GM23338 (cell line): Measurements from ENCODE around the gene NHS. TPM values are rescaled to one million over a fixed set of nuclear protein-coding genes. Genes with fewer than 3 reads are reported as not detected.

Experiments
- ATAC-seq: fragments of 200-7000 bp; cut with Tn5 transposase; 3 replicates; pipeline ENCODE4 v1.9.1; 2020
- DNase-seq: peaks from one replicate; pipeline ENCODE4 v3.0.0-alpha.2; 2015; ENCODE audit warnings: low spot score
- H2AFZ ChIP-seq: fragments of 200-600 bp; sonication (generic); 2 replicates; pipeline ENCODE4 v1.8.0; 2016; ENCODE audit warnings: antibody characterized with exemption, mild to moderate bottlenecking, moderate library complexity
- H3F3A ChIP-seq: fragments of 200-600 bp; sonication (generic); replicated peaks from 2 replicates; pipeline ENCODE4 v1.8.0; 2017; ENCODE audit warnings: antibody characterized with exemption, mixed run types, low read depth
- H3K27ac ChIP-seq: fragments of 200-600 bp; sonication (generic); 2 replicates; pipeline ENCODE4 v1.6.1; 2016; ENCODE audit warnings: low read depth
- H3K27me3 ChIP-seq: fragments of 200-600 bp; sonication (generic); 2 replicates; pipeline ENCODE4 v1.8.0; 2016; ENCODE audit warnings: mild to moderate bottlenecking, mixed run types, moderate library complexity; ENCODE audit not compliant: insufficient read depth
- H3K36me3 ChIP-seq: fragments of 200-600 bp; sonication (generic); 2 replicates; pipeline ENCODE4 v1.8.0; 2016; ENCODE audit warnings: mild to moderate bottlenecking; ENCODE audit not compliant: insufficient read depth
- H3K4me1 ChIP-seq: fragments of 200-600 bp; sonication (generic); 2 replicates; pipeline ENCODE4 v1.8.0; 2016; ENCODE audit warnings: mild to moderate bottlenecking, moderate library complexity; ENCODE audit not compliant: insufficient read depth
- H3K4me2 ChIP-seq: fragments of 200-600 bp; sonication (generic); 2 replicates; pipeline ENCODE4 v1.7.1; 2017; ENCODE audit warnings: mixed run types
- H3K4me3 ChIP-seq: fragments of 200-600 bp; sonication (generic); 2 replicates; pipeline ENCODE4 v1.6.1; 2016; ENCODE audit warnings: mixed run types
- H3K79me2 ChIP-seq: fragments of 200-600 bp; sonication (generic); replicated peaks from 2 replicates; pipeline ENCODE4 v1.8.0; 2017; ENCODE audit warnings: mild to moderate bottlenecking; ENCODE audit not compliant: insufficient read depth
- H3K9me2 ChIP-seq: fragments of 200-600 bp; sonication (generic); 2 replicates; pipeline ENCODE4 v1.8.0; 2017; ENCODE audit not compliant: insufficient read depth
- H4K20me1 ChIP-seq: fragments of 200-600 bp; sonication (generic); replicated peaks from 2 replicates; pipeline ENCODE4 v1.8.0; 2017; ENCODE audit warnings: mild to moderate bottlenecking; ENCODE audit not compliant: insufficient read depth
- H3K27ac Mint-ChIP-seq: 2 replicates; pipeline ENCODE4 v1.8.0; 2020; ENCODE audit warnings: inconsistent platforms, mild to moderate bottlenecking, moderate library complexity, mixed read lengths
- H3K27me3 Mint-ChIP-seq: 3 replicates; pipeline ENCODE4 v1.8.0; 2022; ENCODE audit warnings: low read depth, mild to moderate bottlenecking, moderate library complexity, mixed read lengths, inconsistent platforms; ENCODE audit not compliant: insufficient read depth, poor library complexity
- H3K36me3 Mint-ChIP-seq: 3 replicates; pipeline ENCODE4 v1.8.0; 2021; ENCODE audit warnings: low read depth, mild to moderate bottlenecking, inconsistent platforms, moderate library complexity, mixed read lengths
- H3K4me1 Mint-ChIP-seq: 3 replicates; pipeline ENCODE4 v1.8.0; 2020; ENCODE audit warnings: mild to moderate bottlenecking, inconsistent platforms, mixed read lengths
- H3K4me3 Mint-ChIP-seq: 3 replicates; pipeline ENCODE4 v1.8.0; 2021; ENCODE audit warnings: moderate library complexity, mild to moderate bottlenecking, inconsistent platforms, mixed read lengths
- H3K9me3 Mint-ChIP-seq: 3 replicates; pipeline ENCODE4 v1.8.0; 2020; ENCODE audit warnings: moderate library complexity, mild to moderate bottlenecking, inconsistent platforms, mixed read lengths
- CREB1 ChIP-seq: fragments of 250-450 bp; sonication (Bioruptor Pico); IDR thresholded peaks from 2 replicates; pipeline ENCODE4 v1.5.0; 2020; ENCODE audit warnings: low read depth, mild to moderate bottlenecking, moderate library complexity
- CTCF ChIP-seq, 2 experiments: fragments of 200-600 bp in 1 of 2; sonication (generic) in 1 of 2; conservative IDR thresholded peaks; 2 replicates each; pipeline versions ENCODE4 v1.5.1 to v1.6.1; 2016 to 2017; ENCODE audit warnings: antibody characterized with exemption in 2 of 2, low read depth in 2 of 2, mild to moderate bottlenecking in 2 of 2, moderate library complexity in 1 of 2
- EZH2 ChIP-seq: fragments of 200-600 bp; sonication (generic); IDR thresholded peaks from one replicate; pipeline ENCODE4 v1.8.0; 2017; ENCODE audit warnings: antibody characterized with exemption, mild to moderate bottlenecking, low read depth; ENCODE audit not compliant: unreplicated experiment
- EZH2phosphoT487 ChIP-seq: fragments of 200-600 bp; sonication (generic); IDR thresholded peaks from one replicate; pipeline ENCODE4 v1.8.1; 2018; ENCODE audit warnings: antibody characterized with exemption; ENCODE audit not compliant: unreplicated experiment
- JUNB ChIP-seq: IDR thresholded peaks from one replicate; pipeline ENCODE4 v1.6.1; 2016; ENCODE audit warnings: antibody characterized with exemption; ENCODE audit not compliant: unreplicated experiment
- NANOG ChIP-seq: IDR thresholded peaks from 2 replicates; pipeline ENCODE4 v1.6.1; 2016; ENCODE audit warnings: antibody characterized with exemption, borderline replicate concordance
- POLR2AphosphoS5 ChIP-seq: IDR thresholded peaks from 2 replicates; pipeline ENCODE4 v1.6.1; 2016; ENCODE audit warnings: antibody characterized with exemption, low read depth
- STAT1 ChIP-seq: IDR thresholded peaks from one replicate; pipeline ENCODE4 v1.6.1; 2016; ENCODE audit warnings: antibody characterized with exemption; ENCODE audit not compliant: unreplicated experiment
- ZNF114 ChIP-seq: fragments of 250-450 bp; sonication (Bioruptor Pico); IDR thresholded peaks from 2 replicates; pipeline ENCODE4 v1.5.0; 2020; ENCODE audit warnings: mild to moderate bottlenecking, moderate library complexity
- ZNF331 ChIP-seq: fragments of 250-450 bp; sonication (Bioruptor Pico); IDR thresholded peaks from 2 replicates; pipeline ENCODE4 v1.5.0; 2020; ENCODE audit warnings: low read depth, mild to moderate bottlenecking, moderate library complexity
- ZNF462 ChIP-seq: fragments of 250-450 bp; sonication (Bioruptor Pico); IDR thresholded peaks from 2 replicates; pipeline ENCODE4 v1.5.0; 2020; ENCODE audit warnings: mild to moderate bottlenecking, moderate library complexity
- polyA plus RNA-seq: library from polyadenylated mRNA; unstranded; fragments of >200 nt; fragmentation: Nextera tagmentation; extraction: Ambion mirVana; gene quantifications from 2 replicates; pipeline ENCODE4 v1.2.1, GENCODE V29; 2016
- total RNA-seq: library from RNA; depleted of rRNA; stranded (reverse); fragments of >200 nt; shearing (Covaris generic); gene quantifications from 2 replicates; pipeline ENCODE4 v1.2.3, GENCODE V29; 2014
- TF ChIP-seq, protein P1 (sequence below): IDR thresholded peaks from one replicate; pipeline ENCODE4 v1.6.1; 2018; ENCODE audit warnings: antibody characterized with exemption; ENCODE audit not compliant: unreplicated experiment
- TF ChIP-seq, protein P2 (sequence below): IDR thresholded peaks from 2 replicates; pipeline ENCODE4 v1.6.1; 2016; ENCODE audit warnings: antibody characterized with exemption

The NHS gene
- total and polyA plus RNA-seq, 2 experiments from 2014 or later = 1.8 to 8.2 TPM

DNA sequence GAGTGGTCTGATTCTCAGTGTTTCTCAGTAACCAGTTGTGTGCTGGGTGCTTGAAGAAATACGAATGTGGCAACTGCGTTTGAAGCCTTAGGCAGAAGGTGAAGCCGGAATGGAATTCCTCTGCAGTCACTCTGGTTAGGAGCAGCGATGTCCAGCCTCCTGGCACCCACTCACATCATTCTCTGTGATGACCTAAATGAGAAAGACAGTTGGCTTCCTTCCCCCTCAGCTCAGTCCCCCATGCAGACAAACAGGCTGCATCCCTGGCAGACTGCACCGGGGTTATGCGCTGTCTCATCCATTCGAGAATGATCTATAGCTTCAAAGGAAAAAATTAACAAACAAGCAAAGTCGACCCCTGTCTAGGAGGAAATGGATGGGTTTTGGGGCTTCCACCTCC is 192.2 kb downstream of the NHS start:
- no peak overlapping the region for H3K4me2 ChIP-seq
- Mint-ChIP-seq H3K9me3 (no peaks in the 10 kb centered on the region), H3K36me3 (no peaks in the 10 kb centered on the region), H3K4me3 (no peak overlapping the region), H3K27me3 (no peaks in the 10 kb centered on the region), H3K27ac (no peak overlapping the region), H3K4me1 (peaks cover 10% of the 10 kb centered on the region; the same call in 2 of the 3 replicates)
- DNase-seq (no peak), ATAC-seq (no peak)
- no peaks in the 10 kb centered on the region for H4K20me1 ChIP-seq
- no peaks in the 10 kb centered on the region for H3K27me3 ChIP-seq
- H3F3A ChIP-seq = no peaks in the 10 kb centered on the region
- no peak overlapping the region for H3K4me3 ChIP-seq
- H3K4me1 ChIP-seq = peaks cover 4% of the 10 kb centered on the region; the same call in 1 of the 2 replicates
- no peak overlapping the region for H3K27ac ChIP-seq
- TF ChIP-seq CTCF (conservative IDR thresholded peaks at IDR 0.05; ENCODE audit: low read depth in 2 of 2) = no peak
- no peak for TF ChIP-seq EZH2phosphoT487
- no peak for TF ChIP-seq CREB1 (CRISPR knock-in tag)
- TF ChIP-seq NANOG = no peak
- no peak for TF ChIP-seq ZNF331 (CRISPR knock-in tag)
- no peak for TF ChIP-seq POLR2AphosphoS5
- no peak for TF ChIP-seq STAT1
- no peak for TF ChIP-seq ZNF462 (CRISPR knock-in tag)
- TF ChIP-seq JUNB = no peak
- TF ChIP-seq, protein P1, sequence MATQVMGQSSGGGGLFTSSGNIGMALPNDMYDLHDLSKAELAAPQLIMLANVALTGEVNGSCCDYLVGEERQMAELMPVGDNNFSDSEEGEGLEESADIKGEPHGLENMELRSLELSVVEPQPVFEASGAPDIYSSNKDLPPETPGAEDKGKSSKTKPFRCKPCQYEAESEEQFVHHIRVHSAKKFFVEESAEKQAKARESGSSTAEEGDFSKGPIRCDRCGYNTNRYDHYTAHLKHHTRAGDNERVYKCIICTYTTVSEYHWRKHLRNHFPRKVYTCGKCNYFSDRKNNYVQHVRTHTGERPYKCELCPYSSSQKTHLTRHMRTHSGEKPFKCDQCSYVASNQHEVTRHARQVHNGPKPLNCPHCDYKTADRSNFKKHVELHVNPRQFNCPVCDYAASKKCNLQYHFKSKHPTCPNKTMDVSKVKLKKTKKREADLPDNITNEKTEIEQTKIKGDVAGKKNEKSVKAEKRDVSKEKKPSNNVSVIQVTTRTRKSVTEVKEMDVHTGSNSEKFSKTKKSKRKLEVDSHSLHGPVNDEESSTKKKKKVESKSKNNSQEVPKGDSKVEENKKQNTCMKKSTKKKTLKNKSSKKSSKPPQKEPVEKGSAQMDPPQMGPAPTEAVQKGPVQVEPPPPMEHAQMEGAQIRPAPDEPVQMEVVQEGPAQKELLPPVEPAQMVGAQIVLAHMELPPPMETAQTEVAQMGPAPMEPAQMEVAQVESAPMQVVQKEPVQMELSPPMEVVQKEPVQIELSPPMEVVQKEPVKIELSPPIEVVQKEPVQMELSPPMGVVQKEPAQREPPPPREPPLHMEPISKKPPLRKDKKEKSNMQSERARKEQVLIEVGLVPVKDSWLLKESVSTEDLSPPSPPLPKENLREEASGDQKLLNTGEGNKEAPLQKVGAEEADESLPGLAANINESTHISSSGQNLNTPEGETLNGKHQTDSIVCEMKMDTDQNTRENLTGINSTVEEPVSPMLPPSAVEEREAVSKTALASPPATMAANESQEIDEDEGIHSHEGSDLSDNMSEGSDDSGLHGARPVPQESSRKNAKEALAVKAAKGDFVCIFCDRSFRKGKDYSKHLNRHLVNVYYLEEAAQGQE = no peak
- TF ChIP-seq, protein P2, sequence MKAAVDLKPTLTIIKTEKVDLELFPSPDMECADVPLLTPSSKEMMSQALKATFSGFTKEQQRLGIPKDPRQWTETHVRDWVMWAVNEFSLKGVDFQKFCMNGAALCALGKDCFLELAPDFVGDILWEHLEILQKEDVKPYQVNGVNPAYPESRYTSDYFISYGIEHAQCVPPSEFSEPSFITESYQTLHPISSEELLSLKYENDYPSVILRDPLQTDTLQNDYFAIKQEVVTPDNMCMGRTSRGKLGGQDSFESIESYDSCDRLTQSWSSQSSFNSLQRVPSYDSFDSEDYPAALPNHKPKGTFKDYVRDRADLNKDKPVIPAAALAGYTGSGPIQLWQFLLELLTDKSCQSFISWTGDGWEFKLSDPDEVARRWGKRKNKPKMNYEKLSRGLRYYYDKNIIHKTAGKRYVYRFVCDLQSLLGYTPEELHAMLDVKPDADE = no peak
- TF ChIP-seq EZH2 = no peak
- TF ChIP-seq ZNF114 (CRISPR knock-in tag) = no peak
- H3K36me3 ChIP-seq = no peaks in the 10 kb centered on the region
- no peaks in the 10 kb centered on the region for H3K9me2 ChIP-seq
- no peaks in the 10 kb centered on the region for H3K79me2 ChIP-seq
- H2AFZ ChIP-seq = no peak overlapping the region
